Esophagus muscularis mucosa (tissue), 3 donors: Measurements from ENCODE around the gene DGLUCY.

Experiments
- CTCF ChIP-seq, 3 experiments: fragments of 200-600 bp in 2 of 3; fragments of 450-650 bp in 1 of 3; sonication (generic) in 2 of 3; IDR thresholded peaks; one replicate each; pipeline ENCODE4 v1.5.1; 2017 to 2019; ENCODE audit warnings: antibody characterized with exemption in 3 of 3, mild to moderate bottlenecking in 2 of 3, moderate library complexity in 1 of 3
- POLR2A ChIP-seq: fragments of 450-650 bp; IDR thresholded peaks from one replicate; pipeline ENCODE4 v1.6.1; 2017; ENCODE audit warnings: antibody characterized with exemption, moderate library complexity, mild to moderate bottlenecking, low read depth

GRCh38 chr14:91229005-91229382, 115.1 kb downstream of the DGLUCY start:
- no peak for TF ChIP-seq CTCF (IDR thresholded peaks at IDR 0.05)
- TF ChIP-seq POLR2A, result no peak
